GM21526 (cell line): ENCODE results near the gene ADAMTS16.

Experiments used
- ATAC-seq: cut with Tn5 transposase; IDR thresholded peaks from one replicate; pipeline ENCODE4 v1.9.1; 2021; ENCODE audit warnings: moderate library complexity; ENCODE audit not compliant: unreplicated experiment, low FRiP score

ADAMTS16 gene

GRCh38 chr5:5363045-5363444 is 222.9 kb downstream of the ADAMTS16 start:
- no peak for ATAC-seq

- ATAC-seq, result peak; percentile 71
Measured at GRCh38 chr5:5364932-5365331, 224.8 kb downstream of the ADAMTS16 start.

GRCh38 chr5:5367739-5368138 is 227.6 kb downstream of the ADAMTS16 start:
- no peak for ATAC-seq

- no peak for ATAC-seq
Measured at GRCh38 chr5:5369051-5369605, 229.0 kb downstream of the ADAMTS16 start.
